ENCODE data around the gene WDR93.
"Not testable (repeated sequence)": the region's sequence is repeated elsewhere in the genome, so short reads cannot be mapped to it uniquely, and the experiment has no call there.

WDR93 gene

DNA sequence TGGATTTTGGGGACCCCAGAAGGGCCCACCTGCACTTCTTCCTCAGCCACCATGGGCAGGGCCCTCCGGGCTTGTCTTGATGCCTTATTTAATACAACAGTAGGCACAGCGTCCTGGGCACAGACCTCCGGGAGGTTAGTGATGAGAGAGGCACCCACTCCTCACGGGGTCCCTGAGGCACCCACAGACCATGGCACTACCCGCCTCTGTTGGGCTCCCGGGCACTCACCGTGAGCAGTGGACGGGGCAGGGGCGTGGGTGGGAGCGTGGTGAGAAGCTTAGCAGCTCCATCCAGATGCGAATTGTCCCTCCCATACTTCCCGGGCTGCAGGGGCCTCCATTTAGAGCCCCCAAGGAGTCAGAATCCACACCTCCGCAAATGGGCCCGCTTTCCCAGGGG lies 85.2 kb downstream of the WDR93 start:
- DNase-seq: no peak

DNA sequence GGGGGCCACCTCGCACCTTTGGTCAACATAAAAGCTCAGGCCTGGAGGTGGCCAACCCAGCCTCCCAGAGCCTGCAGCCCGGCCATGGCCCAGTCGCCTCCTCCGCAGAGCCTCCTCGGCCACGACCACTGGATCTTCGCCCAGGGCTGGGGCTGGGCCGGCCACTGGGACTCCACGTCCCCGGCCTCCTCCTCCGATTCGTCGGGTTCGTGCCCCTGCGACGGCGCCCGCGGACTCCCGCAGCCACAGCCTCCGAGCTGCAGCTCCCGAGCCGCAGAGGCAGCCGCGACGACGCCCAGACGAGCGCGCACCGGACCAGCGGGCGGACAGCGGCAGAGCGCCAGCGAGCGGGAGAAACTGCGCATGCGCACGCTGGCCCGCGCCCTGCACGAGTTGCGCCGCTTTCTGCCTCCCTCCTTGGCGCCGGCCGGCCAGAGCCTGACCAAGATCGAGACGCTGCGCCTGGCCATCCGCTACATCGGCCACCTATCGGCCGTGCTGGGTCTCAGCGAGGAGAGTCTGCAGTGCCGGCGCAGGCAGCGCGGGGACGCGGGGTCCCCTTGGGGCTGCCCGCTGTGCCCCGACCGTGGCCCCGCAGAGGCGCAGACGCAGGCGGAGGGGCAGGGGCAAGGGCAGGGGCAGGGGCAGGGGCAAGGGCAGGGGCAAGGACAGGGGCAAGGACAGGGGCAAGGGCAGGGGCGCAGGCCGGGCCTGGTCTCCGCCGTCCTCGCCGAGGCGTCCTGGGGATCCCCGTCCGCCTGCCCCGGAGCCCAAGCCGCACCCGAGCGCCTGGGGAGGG lies 85.9 kb downstream of the WDR93 start, which contains the start of gene MESP2:
MESP2 (plus strand) TSS at position 59 of the 799 bp plus-strand sequence; CDS start at position 85, 26 bp downstream.
- DNase-seq: no peak

DNA sequence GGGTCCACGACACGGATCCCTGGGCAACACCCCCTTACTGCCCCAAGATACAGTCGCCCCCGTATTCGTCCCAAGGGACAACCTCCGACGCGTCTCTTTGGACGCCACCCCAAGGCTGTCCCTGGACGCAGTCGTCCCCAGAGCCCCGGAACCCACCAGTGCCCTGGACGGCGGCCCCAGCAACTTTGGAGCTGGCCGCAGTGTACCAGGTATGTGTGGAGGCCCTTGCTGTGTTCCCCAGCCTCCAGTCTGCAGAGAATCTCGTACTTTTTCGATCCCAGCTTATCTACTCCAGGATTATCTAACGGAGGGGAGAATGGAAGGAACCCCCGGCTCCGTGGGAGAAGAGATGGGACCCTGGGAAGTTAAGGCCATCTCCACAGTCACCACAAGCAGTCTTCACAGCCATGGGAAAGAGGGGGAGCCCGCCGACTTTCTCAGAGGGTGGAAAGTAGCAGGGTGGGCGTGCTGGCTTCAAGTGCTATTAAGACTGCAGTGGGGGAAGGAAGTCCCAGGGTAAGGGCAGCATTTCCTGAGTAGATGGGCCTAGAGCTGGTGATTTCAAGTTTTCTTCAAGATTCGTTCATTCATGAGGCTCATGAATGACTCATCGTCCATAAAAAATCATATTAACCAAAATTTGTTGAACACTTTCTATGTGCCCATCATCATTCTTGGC lies 86.6 kb downstream of the WDR93 start:
- DNase-seq: no peak

DNA sequence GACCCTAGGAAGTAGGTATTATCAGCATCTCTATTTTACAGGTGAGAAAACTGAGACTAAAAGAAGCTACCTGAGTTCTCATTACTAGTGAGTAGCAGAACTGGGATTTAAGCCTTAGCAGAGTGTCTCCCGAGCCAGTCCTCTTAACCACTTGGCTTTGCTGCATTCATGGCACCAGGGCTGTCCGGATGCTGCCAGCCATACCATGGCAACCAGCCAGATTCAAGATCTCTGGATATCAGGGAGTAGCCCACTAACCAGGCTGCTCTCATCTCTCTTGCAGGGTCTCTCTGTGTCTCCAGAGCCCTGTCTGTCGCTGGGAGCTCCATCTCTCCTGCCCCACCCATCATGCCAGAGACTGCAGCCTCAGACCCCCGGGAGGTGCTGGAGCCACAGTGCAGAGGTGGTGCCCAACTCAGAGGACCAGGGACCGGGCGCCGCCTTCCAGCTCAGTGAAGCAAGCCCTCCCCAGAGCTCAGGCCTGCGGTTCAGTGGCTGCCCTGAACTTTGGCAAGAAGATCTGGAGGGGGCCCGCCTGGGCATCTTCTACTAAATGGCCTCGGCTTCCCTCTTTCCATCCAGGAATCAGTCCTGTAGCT lies 87.3 kb downstream of the WDR93 start:
- DNase-seq: no peak

DNA sequence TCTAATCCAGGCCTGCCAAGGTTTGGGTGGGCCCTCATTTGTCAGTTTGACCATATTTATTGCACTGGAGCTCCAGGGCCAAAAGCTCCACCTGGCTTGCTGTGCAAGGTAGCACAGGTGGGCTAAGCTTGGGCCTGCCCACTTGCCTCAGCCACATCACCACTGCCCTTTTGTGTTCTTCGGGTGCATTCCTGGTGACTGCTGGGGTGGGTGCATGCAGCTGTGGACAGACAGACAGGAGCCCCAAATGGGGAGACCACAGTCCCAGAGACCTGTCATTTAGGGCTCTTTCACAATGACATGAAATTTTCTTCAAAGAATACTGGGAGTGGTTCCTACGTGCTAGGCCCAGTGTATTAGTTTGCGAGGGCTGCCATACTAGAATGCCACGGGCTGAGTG lies 88.2 kb downstream of the WDR93 start:
- DNase-seq: no peak

DNA sequence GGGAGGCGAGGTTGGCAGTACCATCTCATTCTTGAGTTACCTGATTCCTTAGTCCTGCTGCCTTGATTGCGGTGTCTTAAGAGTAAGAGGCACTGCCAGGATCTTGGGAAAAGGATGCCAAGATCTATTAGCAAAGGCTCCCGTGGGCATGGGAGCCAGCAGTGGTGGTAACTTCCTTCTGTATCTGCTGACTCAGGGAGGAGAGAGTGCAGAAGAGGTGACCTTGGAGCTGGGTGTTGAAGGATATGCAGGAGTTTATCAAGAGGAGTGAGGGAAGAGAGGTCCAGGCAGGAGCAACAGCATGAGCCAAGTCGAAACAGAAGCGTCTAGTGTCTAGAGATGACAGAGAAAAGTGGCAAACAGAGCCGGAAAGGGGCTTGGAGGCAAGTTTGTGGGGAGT lies 90.0 kb downstream of the WDR93 start:
- DNase-seq: no peak

DNA sequence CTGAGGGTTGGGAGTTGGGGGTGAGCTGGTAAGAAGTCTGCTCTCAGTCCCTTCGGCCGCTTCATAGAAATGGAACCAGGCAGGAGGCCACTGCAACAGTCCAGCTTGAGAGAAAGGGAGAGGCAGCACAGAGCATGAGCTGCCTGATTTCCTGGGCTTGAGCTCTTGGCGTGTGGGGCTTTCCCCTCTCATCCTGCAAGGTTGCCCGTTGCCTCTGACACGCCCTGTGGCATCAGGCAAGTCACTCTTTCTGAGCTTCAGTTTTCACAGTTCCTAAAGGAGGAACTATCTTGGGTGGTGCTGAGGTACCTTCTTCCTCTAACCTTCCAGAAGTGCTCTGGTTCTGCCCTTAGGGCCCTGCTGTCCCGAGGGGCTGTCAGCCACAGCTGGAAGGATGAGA lies 90.4 kb downstream of the WDR93 start:
- DNase-seq: no peak

DNA sequence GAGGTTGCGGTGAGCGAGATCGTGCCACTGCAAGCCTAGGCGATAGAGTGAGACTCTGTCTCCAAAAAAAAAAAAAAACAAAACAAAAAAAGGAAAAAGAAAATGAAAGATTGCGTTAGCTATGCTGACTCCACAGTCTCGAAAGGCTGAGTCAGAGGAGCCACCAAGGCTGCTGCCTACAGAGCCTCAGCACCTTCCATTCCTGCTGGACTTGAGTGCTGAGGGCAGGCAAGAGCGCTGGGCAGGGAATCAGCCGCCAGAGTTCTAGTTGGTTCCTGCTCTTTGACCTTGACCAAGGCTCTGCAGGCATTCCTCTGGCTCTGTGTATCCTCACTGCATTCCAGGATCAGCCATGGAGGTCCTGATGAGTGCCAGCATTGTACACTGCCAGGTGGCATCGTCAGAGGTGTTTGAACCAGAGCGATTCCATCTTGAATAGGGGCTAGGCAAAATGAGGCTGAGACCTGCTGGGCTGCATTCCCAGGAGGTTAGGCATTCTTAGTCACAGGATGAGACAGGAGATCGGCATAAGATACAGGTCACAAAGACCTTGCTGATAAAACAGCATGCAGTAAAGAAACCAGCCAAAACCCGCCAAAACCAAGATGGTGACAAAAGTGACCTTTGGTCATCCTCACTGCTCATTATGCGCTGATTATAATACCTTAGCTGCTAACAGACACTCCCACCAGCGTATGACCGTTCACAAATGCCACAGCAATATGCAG lies 91.4 kb downstream of the WDR93 start:
- DNase-seq: no peak

DNA sequence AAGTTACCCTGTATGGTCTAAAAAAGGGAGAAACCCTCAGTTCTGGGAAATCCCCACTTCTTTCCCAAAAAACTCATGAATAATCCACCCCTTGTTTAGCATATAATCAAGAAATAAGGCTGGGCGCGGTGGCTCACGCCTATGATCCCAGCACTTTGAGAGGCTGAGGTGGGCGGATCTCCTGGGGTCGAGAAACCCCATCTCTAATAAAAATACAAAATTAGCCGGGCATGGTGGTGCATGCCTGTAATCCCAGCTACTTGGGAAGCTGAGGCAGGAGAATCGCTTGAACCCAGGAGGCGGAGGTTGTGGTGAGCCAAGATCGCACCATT lies 92.0 kb downstream of the WDR93 start:
- DNase-seq: not testable (repeated sequence)

DNA sequence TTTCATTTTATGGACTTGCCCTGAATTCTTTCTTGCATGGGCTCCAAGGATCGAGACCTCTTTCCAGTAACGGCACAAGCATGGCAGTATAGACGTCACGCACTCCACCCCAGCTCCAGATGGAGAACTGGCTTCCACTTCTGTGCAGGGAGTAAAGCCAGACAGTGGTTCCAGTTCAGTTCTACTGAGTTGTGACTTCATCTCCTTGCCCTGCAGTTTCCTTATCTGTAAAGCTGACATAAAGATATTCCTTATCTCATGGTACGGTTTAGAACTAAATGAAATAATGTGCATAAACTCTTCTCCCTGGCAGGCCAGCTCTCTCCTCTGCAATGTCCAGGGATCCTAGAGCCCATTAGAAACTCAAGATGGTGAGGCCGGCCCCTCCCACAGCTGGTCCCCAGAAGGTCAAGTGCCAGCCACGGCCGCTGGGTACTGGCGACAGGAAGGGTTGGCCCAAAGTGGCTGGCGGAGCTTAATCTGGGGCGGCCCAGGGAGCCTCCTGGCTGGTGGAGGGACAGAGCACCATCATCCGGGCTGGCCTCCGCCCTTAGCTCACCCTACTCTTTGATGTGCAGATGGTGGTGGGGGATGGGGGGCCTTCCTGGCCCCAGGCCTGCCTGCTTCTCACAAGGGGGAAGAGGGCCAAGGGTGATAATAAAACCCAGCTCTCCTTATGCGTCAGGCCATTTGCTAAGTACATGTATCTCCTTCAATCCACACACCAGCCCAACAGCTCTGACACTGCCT lies 92.7 kb downstream of the WDR93 start:
- no peak for DNase-seq

DNA sequence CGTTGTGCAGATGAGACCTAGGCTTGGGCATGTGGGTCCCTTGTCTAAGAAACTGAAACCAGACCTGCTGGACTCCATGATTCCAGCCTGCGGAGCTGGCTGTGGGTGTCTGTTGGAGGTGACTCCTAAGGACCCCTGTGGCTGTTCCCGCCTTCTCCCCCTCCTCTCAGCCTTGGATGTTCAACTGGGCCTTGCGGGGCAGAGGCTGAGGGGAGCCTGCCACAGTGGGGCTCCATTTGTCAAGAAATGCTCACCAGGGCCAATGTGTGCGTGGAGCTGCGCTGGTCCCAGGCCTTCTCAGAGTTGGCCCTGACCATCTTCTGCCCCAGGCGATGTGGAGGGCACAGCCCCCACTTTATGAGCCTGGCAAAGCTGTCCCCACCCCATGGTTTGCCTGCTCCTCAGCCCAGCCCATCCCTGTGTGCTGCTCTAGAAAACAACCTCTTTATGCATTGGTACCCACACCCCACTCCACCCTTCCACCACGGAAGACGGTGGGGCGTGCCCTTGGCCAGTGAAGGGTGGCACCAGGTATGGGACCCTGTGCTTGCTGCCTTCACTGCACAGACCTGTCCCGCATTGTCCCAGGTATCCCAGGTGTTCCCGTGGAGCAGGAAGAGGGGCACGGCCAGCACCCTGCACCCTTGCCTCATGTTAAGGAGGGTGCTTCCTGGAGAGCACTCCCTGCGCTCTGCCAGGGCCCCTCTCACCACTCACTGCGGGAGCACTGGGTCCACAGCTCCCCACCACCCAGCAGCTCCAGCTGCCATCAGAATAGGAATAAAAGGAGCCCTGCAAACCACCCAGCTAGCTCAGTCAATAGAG lies 93.5 kb downstream of the WDR93 start:
- no peak for DNase-seq

DNA sequence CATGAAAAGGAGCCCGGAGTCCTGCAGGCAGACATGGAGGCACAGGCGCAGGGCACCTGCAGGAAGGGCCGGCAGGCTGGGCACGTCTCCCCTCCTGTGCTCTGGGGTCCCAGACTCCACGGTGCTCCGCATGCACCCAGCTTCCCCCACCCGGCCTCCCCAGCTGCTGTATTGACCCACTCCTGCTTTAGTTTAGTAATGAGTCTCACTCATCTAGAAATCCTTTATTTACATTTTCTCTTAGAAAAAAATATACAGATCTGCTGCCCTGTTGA lies 94.0 kb downstream of the WDR93 start:
- DNase-seq: no peak

DNA sequence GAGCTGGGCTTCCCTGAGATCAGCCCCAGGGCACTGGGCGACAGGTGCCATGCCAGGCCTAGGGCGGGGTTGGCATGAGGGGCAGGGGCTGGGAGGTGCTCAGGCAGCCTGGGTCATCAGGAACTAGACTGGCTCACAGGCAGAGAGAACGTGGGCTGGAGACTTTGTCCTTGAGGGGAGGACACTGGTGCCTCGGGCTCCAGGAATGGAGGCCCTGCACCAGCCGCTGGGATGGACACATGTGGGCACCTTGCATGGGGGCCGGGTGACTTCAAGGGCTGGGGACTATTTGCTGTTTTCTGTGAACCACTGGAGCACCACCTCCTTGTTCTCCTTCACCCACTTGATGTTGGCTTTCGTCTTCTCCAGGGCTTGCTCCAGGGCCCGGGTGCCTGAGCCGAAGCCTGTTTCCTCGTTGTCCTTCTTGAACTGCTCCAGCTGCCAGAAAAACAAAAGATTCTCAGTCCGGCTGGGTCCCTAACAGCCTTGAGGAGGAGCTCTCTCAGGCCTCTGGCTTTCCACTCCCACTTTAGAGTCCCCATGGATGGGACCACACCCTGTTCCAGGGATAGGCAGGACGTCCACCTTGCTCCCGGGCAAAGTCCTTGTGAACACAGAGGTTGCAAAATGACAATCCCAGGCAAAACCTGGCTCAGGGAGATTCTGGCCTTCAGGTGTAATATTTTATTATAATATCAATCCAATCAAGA lies 94.6 kb downstream of the WDR93 start:
- DNase-seq: no peak

DNA sequence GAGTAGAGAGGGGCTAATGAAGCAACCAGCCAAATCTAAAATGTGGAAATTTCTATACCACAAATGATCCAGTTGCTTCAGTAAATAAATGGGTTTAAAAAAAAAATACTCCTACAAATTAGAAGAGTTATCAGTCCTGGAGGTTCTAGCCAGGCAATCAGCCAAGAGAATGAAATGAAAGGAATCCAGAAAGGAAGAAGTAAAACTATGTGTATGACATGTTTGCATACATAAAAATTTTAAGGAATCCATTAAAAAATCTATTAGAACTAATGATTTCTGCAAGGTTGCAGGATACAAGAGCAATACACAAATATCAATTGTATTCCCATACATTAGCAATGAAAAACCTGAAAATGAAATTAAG lies 95.1 kb downstream of the WDR93 start:
- no peak for DNase-seq

DNA sequence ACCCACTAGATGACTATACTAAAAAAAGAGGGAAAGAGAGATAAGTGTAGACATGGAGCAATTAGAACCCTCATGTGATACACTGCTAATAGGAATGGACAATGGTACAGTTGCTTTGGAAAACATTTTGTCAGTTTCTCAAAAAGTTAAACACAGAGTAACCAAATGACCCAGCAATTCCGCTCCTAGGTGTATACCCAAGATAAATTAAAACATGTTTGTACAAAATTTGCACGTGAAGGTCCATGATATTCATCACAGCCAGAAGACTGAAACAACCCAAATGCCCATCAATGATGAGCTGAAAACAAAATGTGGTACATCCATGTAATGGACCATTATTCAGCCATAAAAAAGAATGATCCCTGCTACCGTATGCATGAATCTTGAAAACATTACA lies 97.3 kb downstream of the WDR93 start:
- DNase-seq: no peak

DNA sequence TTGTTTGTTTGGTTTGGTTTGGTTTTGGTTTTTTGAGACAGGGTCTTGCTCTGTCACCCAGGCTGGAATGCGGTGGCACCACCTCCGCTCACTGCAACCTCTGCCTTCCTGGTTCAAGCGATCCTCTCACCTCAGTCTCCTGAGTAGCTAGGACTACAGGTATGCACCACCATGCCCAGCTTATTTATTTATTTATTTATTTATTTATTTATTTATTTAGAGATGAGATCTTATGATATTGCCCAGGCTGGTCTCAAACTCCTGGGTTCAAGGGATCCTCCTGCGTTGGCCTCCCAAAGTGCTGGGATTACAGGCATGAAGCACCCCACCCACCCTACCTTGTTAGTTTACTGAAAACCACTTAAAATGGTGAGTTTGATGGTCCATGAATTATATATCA lies 98.0 kb downstream of the WDR93 start:
- not testable (repeated sequence) for DNase-seq

DNA sequence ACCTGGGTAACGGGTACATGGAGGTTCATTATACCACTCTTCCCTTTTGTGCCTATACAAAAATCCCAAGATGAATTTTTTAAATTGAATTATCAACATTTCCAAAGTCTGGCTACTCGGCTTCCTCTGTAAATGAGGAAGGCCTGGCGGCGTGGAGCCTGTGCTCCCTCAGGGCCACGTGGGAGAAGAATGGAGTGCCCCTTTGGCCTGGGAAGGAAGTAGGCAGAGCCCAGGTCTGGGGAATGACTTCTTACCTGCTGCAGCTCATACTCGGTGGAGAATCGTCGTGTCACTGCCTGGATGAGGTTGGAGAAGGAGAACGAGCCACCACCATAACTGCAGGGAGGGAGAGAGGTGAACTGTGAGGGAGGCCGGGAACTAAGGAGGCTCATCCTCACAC lies 99.6 kb downstream of the WDR93 start:
- DNase-seq: no peak

DNA sequence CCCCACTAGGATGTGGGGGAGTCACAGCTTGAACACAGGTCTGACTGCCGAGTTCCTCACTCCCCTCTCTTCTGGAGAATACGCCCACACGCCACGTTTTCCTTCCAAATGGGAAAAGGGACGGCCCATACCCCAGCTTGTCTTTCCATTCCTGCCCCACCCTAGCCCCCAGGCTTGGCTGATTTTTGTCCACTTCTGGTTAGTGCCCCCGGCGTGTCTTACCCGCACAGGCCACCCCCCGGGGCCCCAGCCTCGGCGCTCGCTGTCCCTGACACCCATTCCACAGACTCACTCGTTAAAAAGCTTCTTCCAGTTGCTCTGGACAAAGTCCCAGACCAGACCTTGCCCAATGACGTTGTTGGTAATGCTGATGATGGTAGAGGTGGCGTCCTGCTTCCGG lies 100.0 kb downstream of the WDR93 start:
- no peak for DNase-seq

DNA sequence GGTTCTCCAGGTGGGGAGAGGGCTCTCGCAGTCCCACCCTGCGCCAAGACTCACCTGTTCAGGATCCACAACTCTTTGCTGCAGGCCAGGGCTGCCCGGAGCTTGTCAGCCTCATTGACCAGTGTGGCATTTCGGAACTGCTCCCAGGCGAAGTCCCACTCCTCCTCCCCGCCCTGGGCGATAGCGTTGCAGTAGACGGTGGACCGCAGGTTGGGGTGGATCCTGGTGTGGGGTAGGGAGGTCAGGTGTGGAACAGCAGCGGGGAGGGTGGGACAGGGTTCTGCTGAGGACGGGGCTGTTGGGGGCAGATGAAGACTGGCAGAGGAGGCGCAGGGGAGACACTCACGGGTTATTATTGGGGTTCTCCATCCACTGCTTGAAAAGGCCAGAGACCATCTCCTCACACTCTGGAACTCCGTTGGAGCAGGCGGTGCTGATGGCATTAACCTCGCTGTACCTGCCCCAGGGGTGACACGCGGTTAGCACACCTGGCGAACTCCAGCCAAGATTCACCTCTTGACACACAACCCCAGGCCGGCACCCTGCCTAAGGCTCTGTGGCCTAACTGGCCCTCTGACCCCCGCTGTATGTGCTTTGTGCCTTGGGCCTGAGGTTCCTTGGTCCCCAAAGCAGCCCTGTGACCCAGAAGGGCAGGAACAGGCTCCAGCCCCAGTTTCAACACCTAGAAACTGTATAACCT lies 101.6 kb downstream of the WDR93 start:
- no peak for DNase-seq

Measured in KG1 (cell line).